ENCODE results near the gene CSAG1. TPM values are rescaled to one million over a fixed set of nuclear protein-coding genes. Genes with fewer than 3 reads are reported as not detected.
"Not testable (repeated sequence)": the region's sequence is repeated elsewhere in the genome, so short reads cannot be mapped to it uniquely, and the experiment has no call there.

CSAG1 gene
- total RNA-seq, 2 donors from 2014 or later: not detected

- Histone ChIP-seq H3K27me3 (ENCODE audit: control insufficient read depth, insufficient read depth, low read length, poor library complexity, severe bottlenecking) (no peaks in the 10 kb centered on the region), H3K9me3 (ENCODE audit: control insufficient read depth, low read length) (no peaks in the 10 kb centered on the region), H3K4me3 (ENCODE audit: low read length) (no peak overlapping the region), H3K4me1 (ENCODE audit: control insufficient read depth, insufficient read depth, low read length) (no peaks in the 10 kb centered on the region), H3K36me3 (ENCODE audit: control insufficient read depth, insufficient read depth, low read length) (no peaks in the 10 kb centered on the region), H3K27ac (ENCODE audit: low read depth, low read length) (no peak overlapping the region), H3K9ac (ENCODE audit: extremely low read depth, low read length, poor library complexity, severe bottlenecking) (no peak overlapping the region)
- Mint-ChIP-seq H3K27me3 (ENCODE audit: insufficient read depth) (no peaks in the 10 kb centered on the region), H3K27ac (no peak overlapping the region), H3K36me3 (ENCODE audit: low read depth) (no peaks in the 10 kb centered on the region), H3K4me3 (no peak overlapping the region), H3K4me1 (no peaks in the 10 kb centered on the region), H3K9me3 (peaks cover 32% of the 10 kb centered on the region)
- peak; percentile 53 for DNase-seq
- whole genome bisulfite sequencing, 2 experiments (ENCODE audit: insufficient coverage in 1 of 2, insufficient read length in 1 of 2): 75% methylated on average over 7 of the region's 7 CpGs; no CpG with 5 or more reads in 1 of the 2 experiments
- TF ChIP-seq CTCF (conservative IDR thresholded peaks at IDR 0.05): no peak
Observed at GRCh38 chrX:152725409-152725808, 8.1 kb downstream of the CSAG1 start.

GRCh38 chrX:152713815-152714787 is 19.4 kb downstream of the CSAG1 start, which contains the start of gene MAGEA2B:
Gene MAGEA2B, plus strand, starts transcription at chrX:152714628. Its CDS starts 2,479 bp downstream, at chrX:152717107.
- H3K36me3 ChIP-seq (ENCODE audit: control insufficient read depth, insufficient read depth, low read length); DNase-seq; H3K9ac ChIP-seq (ENCODE audit: extremely low read depth, low read length, poor library complexity, severe bottlenecking); H3K27ac Mint-ChIP-seq; H3K27ac ChIP-seq (ENCODE audit: low read depth, low read length); H3K36me3 Mint-ChIP-seq (ENCODE audit: low read depth); H3K4me3 Mint-ChIP-seq; H3K9me3 ChIP-seq (ENCODE audit: control insufficient read depth, low read length); H3K4me3 ChIP-seq (ENCODE audit: low read length); H3K9me3 Mint-ChIP-seq; H3K4me1 Mint-ChIP-seq; H3K27me3 Mint-ChIP-seq (ENCODE audit: insufficient read depth); H3K4me1 ChIP-seq (ENCODE audit: control insufficient read depth, insufficient read depth, low read length); H3K27me3 ChIP-seq (ENCODE audit: control insufficient read depth, insufficient read depth, low read length, poor library complexity, severe bottlenecking): not testable (repeated sequence)
- WGBS, 2 experiments (ENCODE audit: insufficient coverage in 1 of 2, insufficient read length in 1 of 2): no CpG with 5 or more reads among the region's 35 CpGs

- H3K27ac ChIP-seq (ENCODE audit: low read depth, low read length); H3K27me3 Mint-ChIP-seq (ENCODE audit: insufficient read depth); H3K9me3 ChIP-seq (ENCODE audit: control insufficient read depth, low read length); H3K27me3 ChIP-seq (ENCODE audit: control insufficient read depth, insufficient read depth, low read length, poor library complexity, severe bottlenecking); H3K4me3 Mint-ChIP-seq; H3K27ac Mint-ChIP-seq; DNase-seq; H3K36me3 ChIP-seq (ENCODE audit: control insufficient read depth, insufficient read depth, low read length); H3K4me1 Mint-ChIP-seq; H3K4me3 ChIP-seq (ENCODE audit: low read length); H3K9me3 Mint-ChIP-seq; H3K36me3 Mint-ChIP-seq (ENCODE audit: low read depth); H3K9ac ChIP-seq (ENCODE audit: extremely low read depth, low read length, poor library complexity, severe bottlenecking); H3K4me1 ChIP-seq (ENCODE audit: control insufficient read depth, insufficient read depth, low read length): not testable (repeated sequence)
- WGBS, 2 experiments (ENCODE audit: insufficient coverage in 1 of 2, insufficient read length in 1 of 2): no CpG with 5 or more reads among the region's 5 CpGs
Observed at GRCh38 chrX:152713195-152713594, 20.3 kb downstream of the CSAG1 start.

DNA sequence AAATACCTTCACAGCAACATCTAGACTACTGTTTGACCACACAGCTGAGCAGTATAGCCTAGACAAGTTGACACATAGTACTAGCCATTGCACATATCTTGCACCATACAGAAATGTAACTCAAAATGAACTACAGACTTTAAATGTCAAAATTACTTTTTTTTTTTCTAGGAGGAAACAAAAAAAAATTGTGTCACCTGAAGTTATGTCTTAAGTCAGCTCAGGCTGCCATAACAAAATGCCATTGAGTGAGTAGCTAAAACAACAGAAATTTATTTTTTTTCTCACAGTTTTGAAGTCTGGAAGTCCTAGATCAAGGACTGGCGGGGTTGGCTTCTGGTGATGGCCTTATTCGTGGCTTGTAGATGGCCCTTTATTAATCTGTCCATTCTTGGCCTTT is 24.3 kb downstream of the CSAG1 start, which contains the start of gene CSAG2:
Gene CSAG2, minus strand, starts transcription at position 101 of the 400 bp plus-strand sequence. CDS start 161 bp downstream, outside the sequence.
- H3K4me1 Mint-ChIP-seq: not testable (repeated sequence)

GRCh38 chrX:152706500-152706899 is 27.0 kb downstream of the CSAG1 start:
- WGBS, 2 experiments (ENCODE audit: insufficient coverage in 1 of 2, insufficient read length in 1 of 2): 92 to 100% methylated on average over 1 to 2 of the region's 7 CpGs
- H3K4me1 ChIP-seq (ENCODE audit: control insufficient read depth, insufficient read depth, low read length); H3K27ac Mint-ChIP-seq; H3K27me3 ChIP-seq (ENCODE audit: control insufficient read depth, insufficient read depth, low read length, poor library complexity, severe bottlenecking); H3K4me3 Mint-ChIP-seq; H3K27me3 Mint-ChIP-seq (ENCODE audit: insufficient read depth); H3K9ac ChIP-seq (ENCODE audit: extremely low read depth, low read length, poor library complexity, severe bottlenecking); H3K4me1 Mint-ChIP-seq; H3K4me3 ChIP-seq (ENCODE audit: low read length); DNase-seq; H3K9me3 Mint-ChIP-seq; H3K36me3 ChIP-seq (ENCODE audit: control insufficient read depth, insufficient read depth, low read length); H3K27ac ChIP-seq (ENCODE audit: low read depth, low read length); H3K9me3 ChIP-seq (ENCODE audit: control insufficient read depth, low read length); H3K36me3 Mint-ChIP-seq (ENCODE audit: low read depth): not testable (repeated sequence)

More for the DNA sequence above, 24.3 kb downstream of the CSAG1 start, which contains the start of gene CSAG2:
- H3K4me3 ChIP-seq (ENCODE audit: low read length); H3K27me3 ChIP-seq (ENCODE audit: control insufficient read depth, insufficient read depth, low read length, poor library complexity, severe bottlenecking); H3K27me3 Mint-ChIP-seq (ENCODE audit: insufficient read depth); H3K9me3 ChIP-seq (ENCODE audit: control insufficient read depth, low read length); DNase-seq; H3K27ac Mint-ChIP-seq; H3K9ac ChIP-seq (ENCODE audit: extremely low read depth, low read length, poor library complexity, severe bottlenecking); H3K27ac ChIP-seq (ENCODE audit: low read depth, low read length); H3K4me1 ChIP-seq (ENCODE audit: control insufficient read depth, insufficient read depth, low read length); H3K36me3 Mint-ChIP-seq (ENCODE audit: low read depth); H3K4me3 Mint-ChIP-seq; H3K9me3 Mint-ChIP-seq; H3K36me3 ChIP-seq (ENCODE audit: control insufficient read depth, insufficient read depth, low read length): not testable (repeated sequence)
- WGBS, 2 experiments (ENCODE audit: insufficient coverage in 1 of 2, insufficient read length in 1 of 2): no CpG with 5 or more reads among the region's 2 CpGs

DNA sequence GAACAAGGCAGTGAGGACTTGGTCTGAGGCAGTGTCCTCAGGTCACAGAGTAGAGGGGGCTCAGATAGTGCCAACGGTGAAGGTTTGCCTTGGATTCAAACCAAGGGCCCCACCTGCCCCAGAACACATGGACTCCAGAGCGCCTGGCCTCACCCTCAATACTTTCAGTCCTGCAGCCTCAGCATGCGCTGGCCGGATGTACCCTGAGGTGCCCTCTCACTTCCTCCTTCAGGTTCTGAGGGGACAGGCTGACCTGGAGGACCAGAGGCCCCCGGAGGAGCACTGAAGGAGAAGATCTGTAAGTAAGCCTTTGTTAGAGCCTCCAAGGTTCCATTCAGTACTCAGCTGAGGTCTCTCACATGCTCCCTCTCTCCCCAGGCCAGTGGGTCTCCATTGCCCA is 33.1 kb downstream of the CSAG1 start:
- not testable (repeated sequence) for H3K9me3 ChIP-seq (ENCODE audit: control insufficient read depth, low read length); H3K27me3 ChIP-seq (ENCODE audit: control insufficient read depth, insufficient read depth, low read length, poor library complexity, severe bottlenecking); H3K9ac ChIP-seq (ENCODE audit: extremely low read depth, low read length, poor library complexity, severe bottlenecking); H3K4me3 Mint-ChIP-seq; H3K4me1 Mint-ChIP-seq; H3K36me3 ChIP-seq (ENCODE audit: control insufficient read depth, insufficient read depth, low read length); H3K36me3 Mint-ChIP-seq (ENCODE audit: low read depth); H3K4me3 ChIP-seq (ENCODE audit: low read length); H3K27me3 Mint-ChIP-seq (ENCODE audit: insufficient read depth); H3K4me1 ChIP-seq (ENCODE audit: control insufficient read depth, insufficient read depth, low read length); H3K27ac ChIP-seq (ENCODE audit: low read depth, low read length); H3K27ac Mint-ChIP-seq
- DNase-seq: peak; percentile 7
- WGBS, 2 experiments (ENCODE audit: insufficient coverage in 1 of 2, insufficient read length in 1 of 2): 88% methylated on average over 3 of the region's 5 CpGs; no CpG with 5 or more reads in 1 of the 2 experiments
- H3K9me3 Mint-ChIP-seq: peaks cover 12% of the 10 kb centered on the region
